NOMO-1 (cell line): ENCODE data around the gene ADAMTSL2.

Experiments
- DNase-seq, 2 experiments: peaks; one replicate each; lab custom pipeline; 2025; ENCODE audit not compliant: unreplicated experiment in 2 of 2; lab: John Stamatoyannopoulos, UW

ADAMTSL2 gene

DNA sequence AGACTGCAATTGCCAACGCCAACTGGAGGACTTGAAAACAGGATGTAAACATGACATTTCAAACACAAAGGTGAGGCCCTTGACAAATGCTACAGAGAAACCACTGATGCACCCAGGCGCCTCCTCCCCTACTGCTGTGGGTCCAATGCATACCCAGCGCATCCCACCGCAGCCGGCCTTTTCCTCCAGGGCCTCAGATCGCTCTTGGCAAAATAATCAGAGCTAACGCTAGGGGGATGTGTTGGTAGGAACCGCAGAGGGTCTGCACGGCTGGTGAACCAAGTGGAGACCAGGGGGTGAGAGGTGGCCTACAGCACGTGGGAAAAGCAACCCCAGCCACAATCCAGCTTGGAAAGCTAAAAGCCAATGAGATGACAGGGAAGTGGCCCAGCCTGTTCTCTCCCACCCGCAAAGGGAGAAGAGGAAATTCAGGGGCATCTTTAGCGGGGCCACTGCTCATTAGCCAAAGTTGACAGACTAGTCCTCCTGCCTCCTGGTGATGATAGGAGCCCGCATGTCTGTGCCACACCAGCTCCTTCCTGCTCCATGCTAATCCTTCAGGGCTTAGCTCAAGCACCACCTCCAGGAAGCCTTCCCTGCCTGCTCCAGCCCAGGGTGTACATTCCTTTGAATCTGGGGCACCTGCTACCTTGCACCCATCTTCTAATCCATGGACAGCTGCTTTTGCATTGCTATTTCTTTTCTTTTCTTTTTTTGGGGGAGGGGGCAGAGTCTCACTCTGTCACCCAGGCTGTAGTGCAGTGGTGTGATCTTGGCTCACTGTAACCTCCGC is 68.8 kb downstream of the ADAMTSL2 start:
- no peak for DNase-seq

DNA sequence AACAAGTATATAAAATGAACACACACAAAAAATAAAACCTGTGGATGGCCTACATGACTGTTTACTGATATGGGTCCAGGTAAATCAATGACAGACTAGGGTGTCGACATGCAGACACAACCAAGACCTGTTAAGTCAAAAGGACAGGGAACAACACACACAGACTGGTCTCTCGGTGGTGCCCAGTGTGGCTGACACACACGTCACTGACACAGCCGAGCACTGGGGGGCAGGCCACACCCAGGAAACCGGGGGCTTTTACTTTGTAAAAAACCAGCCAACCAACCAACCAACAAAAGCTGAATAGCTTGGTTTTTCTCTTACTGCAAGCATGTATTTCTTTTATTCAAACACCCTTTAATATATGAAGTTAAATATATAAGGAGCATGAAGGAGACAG is 69.7 kb downstream of the ADAMTSL2 start:
- DNase-seq, result peak in 1 of 2 experiments; percentile 3

- no peak for DNase-seq
These were observed 70.4 kb downstream of the ADAMTSL2 start for GRCh38 chr9:133604856-133605255.

DNA sequence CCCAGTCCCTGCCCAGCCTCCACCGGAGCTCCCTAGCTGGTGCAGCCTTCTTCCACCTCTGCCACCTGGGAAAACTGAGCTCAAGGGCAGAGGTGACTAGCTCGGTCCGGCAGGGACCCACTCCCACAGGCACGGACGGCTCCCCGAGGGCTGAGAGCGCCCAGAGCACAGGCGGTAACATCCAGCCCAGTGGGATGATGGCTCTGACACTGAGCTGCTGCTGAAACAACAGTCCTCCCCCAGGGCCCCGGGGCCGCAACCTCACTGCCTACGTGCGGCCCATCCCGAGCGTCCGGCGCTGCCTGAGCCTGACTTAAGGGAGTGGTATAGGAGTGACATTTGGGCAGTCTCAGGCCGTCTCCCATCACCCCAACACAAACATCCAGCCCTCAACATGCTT is 70.9 kb downstream of the ADAMTSL2 start:
- DNase-seq, result no peak

GRCh38 chr9:133605856-133606707 is 71.6 kb downstream of the ADAMTSL2 start:
- DNase-seq, result no peak

DNA sequence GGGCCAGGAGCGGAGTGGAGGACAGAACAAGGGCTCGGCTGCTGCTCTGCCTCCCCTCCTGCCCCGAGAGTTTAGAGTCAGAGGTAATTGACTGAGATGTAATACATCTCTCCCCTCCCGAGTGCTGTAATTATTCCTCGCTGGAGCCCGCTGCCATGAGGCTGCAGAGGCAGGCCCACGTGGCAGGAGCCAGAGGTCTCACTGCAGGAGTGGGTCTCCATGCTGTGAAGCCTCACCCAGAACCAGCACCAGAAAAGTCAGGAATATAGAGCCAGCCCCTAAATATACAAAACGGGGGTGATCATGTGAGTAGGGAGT is 72.2 kb downstream of the ADAMTSL2 start:
- DNase-seq, result no peak

- no peak for DNase-seq
These were observed 72.9 kb downstream of the ADAMTSL2 start for GRCh38 chr9:133607381-133607780.

DNA sequence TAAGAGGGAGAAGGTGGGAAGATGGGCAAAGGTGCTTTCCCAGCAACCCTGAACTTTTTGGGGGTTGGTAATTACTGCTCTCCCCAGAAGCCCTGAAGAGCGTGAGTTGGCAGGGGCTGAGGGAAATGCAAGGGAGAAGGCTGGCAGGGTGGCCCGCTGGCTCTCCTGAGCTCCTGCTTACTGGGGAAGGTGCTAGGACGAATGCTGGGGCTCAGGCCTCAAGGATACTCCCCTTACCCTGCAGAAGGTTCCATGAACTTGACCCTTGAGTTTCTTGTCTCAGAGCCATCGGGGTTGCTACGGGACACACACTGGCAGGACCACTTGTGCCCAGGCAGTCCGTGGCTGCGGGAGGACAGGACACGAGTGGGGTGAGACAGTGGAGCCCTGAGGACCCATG is 73.5 kb downstream of the ADAMTSL2 start:
- DNase-seq, result no peak

- no peak for DNase-seq
These were observed 73.9 kb downstream of the ADAMTSL2 start for GRCh38 chr9:133608382-133608781.

DNA sequence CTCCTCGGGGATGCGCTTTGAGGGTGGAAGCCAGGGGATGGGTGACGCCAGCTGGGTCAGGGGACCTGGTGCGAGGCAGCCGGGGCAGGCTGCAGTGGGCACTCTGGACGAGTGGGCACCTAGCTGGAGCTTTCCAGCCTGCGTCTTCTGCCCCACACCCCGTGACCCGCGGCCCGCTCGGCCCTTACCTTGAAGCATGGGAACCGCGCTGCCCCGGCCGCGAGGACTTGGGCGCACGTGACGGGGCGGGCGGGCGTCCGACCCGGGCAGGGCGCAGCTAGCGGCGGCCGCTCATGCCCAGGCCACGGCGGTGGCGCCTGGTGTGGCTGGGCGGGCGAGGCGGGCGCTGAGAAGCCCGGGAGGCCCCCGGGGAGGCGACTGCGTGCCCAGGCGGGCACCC is 74.4 kb downstream of the ADAMTSL2 start:
- no peak for DNase-seq

DNA sequence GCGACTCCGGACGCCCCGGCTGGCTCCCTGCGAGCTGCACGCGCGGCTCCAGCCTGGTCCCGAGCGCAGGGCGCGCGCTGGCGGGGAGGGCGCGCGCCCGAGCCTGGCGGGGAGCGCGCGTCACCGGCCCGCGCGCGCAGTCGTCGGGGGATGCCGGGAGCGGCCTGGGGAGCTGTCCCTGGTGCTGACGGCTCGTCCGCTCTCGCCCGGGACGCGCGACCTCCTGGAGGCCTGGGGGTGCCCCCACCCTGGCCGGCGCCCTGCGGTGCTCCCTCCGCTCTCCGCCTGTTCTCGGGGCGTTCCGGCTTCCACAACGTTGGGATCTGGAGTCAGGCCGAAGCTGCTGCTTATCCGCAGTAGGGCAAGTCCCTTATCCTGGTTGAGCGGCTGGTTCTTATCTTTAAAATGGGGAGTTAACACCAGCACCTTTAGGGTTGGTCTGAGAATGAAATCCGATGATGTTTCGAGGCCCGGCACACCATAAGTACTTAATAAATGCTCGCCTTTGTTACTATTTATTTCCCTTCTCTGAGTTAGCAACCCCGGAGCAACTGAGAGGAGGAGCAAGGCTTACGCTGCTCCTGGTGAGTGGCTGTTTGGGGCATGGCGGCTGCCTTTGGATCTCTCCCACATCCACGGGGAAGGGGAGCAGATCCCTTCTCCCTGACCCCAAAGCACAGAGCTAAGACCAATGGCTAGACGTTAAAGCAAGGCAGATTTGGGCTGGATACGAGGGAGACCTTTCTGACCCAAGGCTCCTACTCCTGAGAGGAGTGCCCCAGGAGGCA is 75.0 kb downstream of the ADAMTSL2 start, which contains the start of gene FAM163B:
Gene FAM163B, minus strand, starts transcription at position 79 of the 788 bp plus-strand sequence. CDS start 29,166 bp downstream, outside the sequence.
- DNase-seq, result no peak

- DNase-seq, result no peak
These were observed 76.3 kb downstream of the ADAMTSL2 start for GRCh38 chr9:133610845-133611244.

GRCh38 chr9:133612051-133612450 is 77.5 kb downstream of the ADAMTSL2 start:
- no peak for DNase-seq

DNA sequence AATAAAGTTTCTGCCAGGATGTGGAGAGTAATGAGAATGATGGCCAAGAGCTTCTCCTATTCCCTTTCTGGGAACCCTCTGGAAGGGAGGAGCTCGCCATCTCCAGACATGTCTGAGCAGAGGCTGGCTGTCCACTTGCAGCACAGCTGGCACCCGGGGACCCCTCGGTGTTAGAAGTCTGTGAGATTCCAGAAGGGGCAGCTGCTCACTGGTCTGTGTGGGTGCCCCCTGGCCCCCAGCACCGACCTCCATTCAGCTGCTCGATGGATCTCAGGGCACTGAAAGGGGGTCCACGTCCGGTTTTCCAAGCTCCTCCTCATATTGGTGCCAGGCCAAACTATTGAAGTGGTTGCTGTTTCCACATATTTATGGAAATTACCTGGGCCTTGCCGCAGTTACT is 78.3 kb downstream of the ADAMTSL2 start:
- DNase-seq, result no peak

DNA sequence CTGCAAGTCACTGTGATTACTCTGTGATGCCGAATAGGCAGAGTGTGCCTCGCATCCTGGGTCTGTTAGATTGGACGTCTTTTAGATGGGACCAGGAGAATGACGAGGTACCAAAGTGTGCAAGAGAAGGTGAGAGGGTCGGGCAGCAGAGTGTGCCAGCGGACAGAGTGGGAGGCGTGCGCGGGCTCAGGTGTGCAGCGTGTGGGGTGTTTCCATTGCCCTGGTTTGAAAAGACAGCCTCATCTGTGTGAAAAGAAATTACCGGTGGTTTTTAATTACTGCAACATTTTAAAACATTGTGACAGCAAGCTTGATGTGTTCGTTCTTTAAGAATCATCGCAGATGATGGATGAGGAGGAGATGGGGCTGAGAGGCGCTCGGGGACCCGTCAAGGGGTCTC is 78.9 kb downstream of the ADAMTSL2 start:
- no peak for DNase-seq

DNA sequence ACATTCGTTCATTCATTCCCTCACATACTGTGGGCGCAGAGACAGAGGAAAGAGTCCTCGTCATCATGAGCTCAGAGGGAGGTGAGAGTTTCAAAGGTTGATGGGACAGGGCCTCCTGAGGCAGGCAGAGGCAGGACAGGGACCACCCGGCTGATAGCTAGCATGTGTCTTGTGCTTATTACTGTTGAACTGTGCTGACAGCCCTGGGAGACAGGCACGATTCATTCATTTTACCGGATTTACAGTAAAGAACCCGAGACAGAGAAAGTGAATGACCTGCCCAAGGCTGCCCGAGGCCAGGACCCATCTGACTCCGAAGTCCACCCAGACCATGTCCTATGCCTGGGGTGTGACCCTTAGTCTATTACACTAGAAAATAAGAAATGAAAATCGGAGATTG is 79.6 kb downstream of the ADAMTSL2 start:
- no peak for DNase-seq

- DNase-seq, result no peak
These were observed 80.2 kb downstream of the ADAMTSL2 start for GRCh38 chr9:133614678-133615077.

GRCh38 chr9:133615186-133615585 is 80.7 kb downstream of the ADAMTSL2 start:
- no peak for DNase-seq

GRCh38 chr9:133615606-133616188 is 81.2 kb downstream of the ADAMTSL2 start:
- no peak for DNase-seq

- no peak for DNase-seq
These were observed 82.3 kb downstream of the ADAMTSL2 start for GRCh38 chr9:133616643-133617405.
